ENCODE measurements around the gene MED13. TPM values are rescaled to one million over a fixed set of nuclear protein-coding genes. Genes with fewer than 3 reads are reported as not detected.
"Not testable (repeated sequence)": the region's sequence is repeated elsewhere in the genome, so short reads cannot be mapped to it uniquely, and the experiment has no call there.

Gene MED13
- total RNA-seq, 4 donors from 2014 or later: 41.9 to 51.7 (median 49.1) TPM

- Histone ChIP-seq H3K4me1 (peaks cover 24 to 54% (median 48%) of the 10 kb centered on the region in 4 donors), H3K4me3 (no peak overlapping the region), H3K27ac (replicated peaks in 1 of 4) (no peak overlapping the region), H3K27me3 (no peaks in the 10 kb centered on the region), H3K36me3 (peaks cover 0 to 28% (median 10%) of the 10 kb centered on the region in 4 donors), H3K9me3 (no peaks in the 10 kb centered on the region)
- no peak for DNase-seq (ENCODE audit: extremely low spot score)
- TF ChIP-seq CTCF (IDR thresholded peaks at IDR 0.05) (no peak), POLR2A (IDR thresholded peaks at IDR 0.05; ENCODE audit: low read depth) (no peak), POLR2AphosphoS5 (IDR thresholded peaks at IDR 0.05) (no peak)
- intact Hi-C loops (cut with DNase I): no loop called here
- WGBS: 96% methylated on average over 2 of the region's 2 CpGs
Measured at GRCh38 chr17:62001105-62001504, 64.0 kb downstream of the MED13 start.

GRCh38 chr17:62000186-62000585 is 64.9 kb downstream of the MED13 start:
- H3K4me1 ChIP-seq: peaks cover 24 to 52% (median 43%) of the 10 kb centered on the region in 4 donors
- no peak overlapping the region for H3K27ac ChIP-seq (replicated peaks in 1 of 4)
- WGBS: 92% methylated on average over 3 of the region's 3 CpGs
- H3K9me3 ChIP-seq: no peaks in the 10 kb centered on the region
- H3K36me3 ChIP-seq: peaks cover 0 to 19% (median 7%) of the 10 kb centered on the region in 4 donors
- no peak for TF ChIP-seq EP300 (IDR thresholded peaks at IDR 0.05)
- no peak for TF ChIP-seq CTCF (IDR thresholded peaks at IDR 0.05)
- no peak for TF ChIP-seq POLR2A (IDR thresholded peaks at IDR 0.05; ENCODE audit: low read depth)
- TF ChIP-seq POLR2AphosphoS5 (IDR thresholded peaks at IDR 0.05): no peak
- DNase-seq (ENCODE audit: extremely low spot score): no peak
- intact Hi-C loops (cut with DNase I): no loop called here
- H3K4me3 ChIP-seq: no peak overlapping the region
- H3K27me3 ChIP-seq: no peaks in the 10 kb centered on the region

- DNase-seq (ENCODE audit: extremely low spot score); H3K9me3 ChIP-seq; H3K4me3 ChIP-seq; H3K27ac ChIP-seq (replicated peaks in 1 of 4); intact Hi-C loops (cut with DNase I); H3K27me3 ChIP-seq: not testable (repeated sequence)
- Histone ChIP-seq H3K4me1 (peaks cover 24 to 47% (median 39%) of the 10 kb centered on the region in 4 donors), H3K36me3 (peaks cover 8 to 23% (median 18%) of the 10 kb centered on the region in 4 donors)
- WGBS: 82% methylated on average over 4 of the region's 4 CpGs
Measured at GRCh38 chr17:61998534-61998933, 66.5 kb downstream of the MED13 start.

GRCh38 chr17:61997664-61998063 is 67.4 kb downstream of the MED13 start:
- Histone ChIP-seq H3K4me1 (peaks cover 24 to 47% (median 37%) of the 10 kb centered on the region in 4 donors), H3K9me3 (no peaks in the 10 kb centered on the region), H3K27me3 (no peaks in the 10 kb centered on the region), H3K27ac (replicated peaks in 1 of 4) (no peak overlapping the region), H3K36me3 (peaks cover 8 to 30% (median 21%) of the 10 kb centered on the region in 4 donors), H3K4me3 (no peak overlapping the region)
- DNase-seq (ENCODE audit: extremely low spot score): no peak
- 13% methylated on average over 2 of the region's 2 CpGs for WGBS
- intact Hi-C loops (cut with DNase I): no loop called here
- TF ChIP-seq EP300 (IDR thresholded peaks at IDR 0.05): no peak
- no peak for TF ChIP-seq CTCF (IDR thresholded peaks at IDR 0.05)

GRCh38 chr17:61996916-61997605 is 68.0 kb downstream of the MED13 start:
- Histone ChIP-seq H3K36me3 (peaks cover 8 to 36% (median 24%) of the 10 kb centered on the region in 4 donors), H3K4me1 (peaks cover 24 to 47% (median 37%) of the 10 kb centered on the region in 4 donors), H3K9me3 (no peaks in the 10 kb centered on the region), H3K27me3 (no peaks in the 10 kb centered on the region), H3K27ac (replicated peaks in 1 of 4) (no peak overlapping the region), H3K4me3 (no peak overlapping the region)
- WGBS: 62% methylated on average over 4 of the region's 4 CpGs
- no peak for DNase-seq (ENCODE audit: extremely low spot score)
- intact Hi-C loops (cut with DNase I): no loop called here
- TF ChIP-seq POLR2A (IDR thresholded peaks at IDR 0.05; ENCODE audit: low read depth) (no peak), EP300 (IDR thresholded peaks at IDR 0.05) (no peak), CTCF (IDR thresholded peaks at IDR 0.05) (no peak), POLR2AphosphoS5 (IDR thresholded peaks at IDR 0.05) (no peak)
